Measurements from ENCODE around the gene TMEM217.

TMEM217 gene

DNA sequence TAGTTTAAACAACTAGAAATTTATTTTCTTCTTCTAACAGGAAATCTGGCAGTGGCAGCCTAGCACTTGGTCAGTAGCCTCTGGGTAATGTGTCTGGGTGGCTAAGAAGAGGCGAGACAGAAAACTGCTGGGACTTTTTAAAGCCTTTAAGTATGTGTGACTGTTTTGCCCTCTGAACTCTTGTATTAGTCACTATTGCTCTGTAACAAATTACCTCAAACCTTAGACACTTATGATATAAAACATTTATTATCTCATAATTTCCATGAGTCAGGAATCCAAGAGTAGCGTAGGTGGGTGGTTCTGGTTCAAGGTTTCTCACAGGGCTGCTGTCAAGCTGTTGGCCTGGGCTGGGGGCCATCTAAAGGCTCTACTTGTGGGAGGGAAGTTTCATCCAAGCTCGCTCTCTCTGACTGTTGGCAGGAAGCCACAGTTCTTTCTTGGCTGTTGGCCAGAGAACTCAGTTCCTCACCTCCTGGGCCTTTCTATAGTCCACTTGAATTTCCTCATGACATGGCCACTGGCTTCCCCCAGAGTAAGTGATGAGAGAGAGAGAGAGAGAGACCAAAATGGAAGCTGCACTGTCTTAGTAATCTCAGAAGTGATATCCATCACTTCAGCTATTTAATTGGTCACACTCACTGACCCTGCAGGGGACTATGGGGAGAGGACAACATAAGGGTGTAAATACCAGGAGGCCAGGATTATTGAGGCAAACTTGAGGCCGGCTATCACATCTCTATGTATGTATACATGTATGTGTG is 17.8 kb downstream of the TMEM217 start:
- TF ChIP-seq EZH2 (IDR thresholded peaks at IDR 0.05; ENCODE audit: borderline replicate concordance, low read length): no peak
- TF ChIP-seq, protein P1, sequence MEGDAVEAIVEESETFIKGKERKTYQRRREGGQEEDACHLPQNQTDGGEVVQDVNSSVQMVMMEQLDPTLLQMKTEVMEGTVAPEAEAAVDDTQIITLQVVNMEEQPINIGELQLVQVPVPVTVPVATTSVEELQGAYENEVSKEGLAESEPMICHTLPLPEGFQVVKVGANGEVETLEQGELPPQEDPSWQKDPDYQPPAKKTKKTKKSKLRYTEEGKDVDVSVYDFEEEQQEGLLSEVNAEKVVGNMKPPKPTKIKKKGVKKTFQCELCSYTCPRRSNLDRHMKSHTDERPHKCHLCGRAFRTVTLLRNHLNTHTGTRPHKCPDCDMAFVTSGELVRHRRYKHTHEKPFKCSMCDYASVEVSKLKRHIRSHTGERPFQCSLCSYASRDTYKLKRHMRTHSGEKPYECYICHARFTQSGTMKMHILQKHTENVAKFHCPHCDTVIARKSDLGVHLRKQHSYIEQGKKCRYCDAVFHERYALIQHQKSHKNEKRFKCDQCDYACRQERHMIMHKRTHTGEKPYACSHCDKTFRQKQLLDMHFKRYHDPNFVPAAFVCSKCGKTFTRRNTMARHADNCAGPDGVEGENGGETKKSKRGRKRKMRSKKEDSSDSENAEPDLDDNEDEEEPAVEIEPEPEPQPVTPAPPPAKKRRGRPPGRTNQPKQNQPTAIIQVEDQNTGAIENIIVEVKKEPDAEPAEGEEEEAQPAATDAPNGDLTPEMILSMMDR (IDR thresholded peaks at IDR 0.05; ENCODE audit: low read length): no peak
- Histone ChIP-seq H3K4me2 (ENCODE audit: low read length) (no peak overlapping the region), H3K36me3 (ENCODE audit: insufficient read depth, low read length) (no peaks in the 10 kb centered on the region), H3K9me2 (ENCODE audit: low read depth, low read length) (no peaks in the 10 kb centered on the region), H3K79me2 (ENCODE audit: insufficient read depth, low read length) (no peaks in the 10 kb centered on the region), H3K4me3 (ENCODE audit: low read depth, low read length, poor library complexity, severe bottlenecking) (no peak overlapping the region), H3K9ac (ENCODE audit: low read length) (no peak overlapping the region), H3K27ac (ENCODE audit: low read depth, low read length, poor library complexity, severe bottlenecking) (no peak overlapping the region), H3F3A (ENCODE audit: insufficient read depth, low read length) (no peaks in the 10 kb centered on the region), H2AFZ (ENCODE audit: low read length) (no peak overlapping the region), H3K9me3 (ENCODE audit: low read length) (no peaks in the 10 kb centered on the region), H3K4me1 (ENCODE audit: insufficient read depth, low read length, severe bottlenecking) (peaks cover 12% of the 10 kb centered on the region), H3K27me3 (ENCODE audit: insufficient read depth, low read length) (no peaks in the 10 kb centered on the region), H4K20me1 (ENCODE audit: insufficient read depth, low read length) (no peaks in the 10 kb centered on the region)

DNA sequence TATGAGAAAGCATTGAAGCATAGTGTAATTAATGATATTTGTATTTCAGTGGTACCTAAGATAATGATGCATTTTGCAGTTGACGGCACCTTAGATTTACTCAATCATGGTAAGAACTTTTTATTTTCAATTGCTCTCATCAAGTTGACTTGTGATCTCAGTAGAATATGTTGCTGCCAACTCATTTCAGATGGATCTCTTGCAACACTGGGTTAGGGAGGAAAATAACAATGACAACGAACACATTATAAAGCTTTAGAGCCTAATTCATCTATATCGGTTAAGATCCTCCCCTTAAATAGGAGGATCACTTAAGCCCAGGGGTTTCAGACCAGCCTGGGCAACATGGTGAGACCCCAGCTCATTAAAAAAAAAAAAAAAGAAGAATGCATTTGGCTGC is 18.4 kb downstream of the TMEM217 start:
- H3K9ac ChIP-seq (ENCODE audit: low read length): no peak overlapping the region
- H3K4me2 ChIP-seq (ENCODE audit: low read length): no peak overlapping the region
- H3K27ac ChIP-seq (ENCODE audit: low read depth, low read length, poor library complexity, severe bottlenecking): no peak overlapping the region
- TF ChIP-seq EZH2 (IDR thresholded peaks at IDR 0.05; ENCODE audit: borderline replicate concordance, low read length): no peak
- TF ChIP-seq, protein P1 (IDR thresholded peaks at IDR 0.05; ENCODE audit: low read length): no peak
- H3F3A ChIP-seq (ENCODE audit: insufficient read depth, low read length): no peaks in the 10 kb centered on the region
- H3K9me3 ChIP-seq (ENCODE audit: low read length): no peaks in the 10 kb centered on the region
- peaks cover 12% of the 10 kb centered on the region for H3K4me1 ChIP-seq (ENCODE audit: insufficient read depth, low read length, severe bottlenecking)
- H3K27me3 ChIP-seq (ENCODE audit: insufficient read depth, low read length): no peaks in the 10 kb centered on the region
- H3K4me3 ChIP-seq (ENCODE audit: low read depth, low read length, poor library complexity, severe bottlenecking): no peak overlapping the region
- H3K36me3 ChIP-seq (ENCODE audit: insufficient read depth, low read length): no peaks in the 10 kb centered on the region
- H3K9me2 ChIP-seq (ENCODE audit: low read depth, low read length): no peaks in the 10 kb centered on the region
- no peaks in the 10 kb centered on the region for H4K20me1 ChIP-seq (ENCODE audit: insufficient read depth, low read length)
- H3K79me2 ChIP-seq (ENCODE audit: insufficient read depth, low read length): no peaks in the 10 kb centered on the region
- no peak overlapping the region for H2AFZ ChIP-seq (ENCODE audit: low read length)

DNA sequence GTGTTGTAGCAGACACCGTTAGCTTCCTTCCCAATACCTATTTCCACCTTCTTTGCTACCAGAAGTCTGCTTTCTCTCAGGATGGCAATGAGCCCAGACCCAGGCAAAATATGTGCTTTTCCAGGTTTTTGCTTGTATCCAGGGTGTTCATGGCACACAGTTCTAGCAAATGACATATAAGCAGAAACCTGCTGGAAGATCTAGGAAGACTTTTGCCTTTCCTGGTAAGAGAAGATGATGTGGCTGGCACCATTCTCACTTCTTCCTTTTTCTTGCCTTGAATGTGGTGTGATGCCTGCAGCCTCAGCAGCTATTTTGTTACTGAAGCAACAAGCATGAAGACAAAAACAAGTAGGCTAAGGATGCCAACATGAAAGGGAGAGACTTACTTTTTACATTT is 19.6 kb downstream of the TMEM217 start:
- Histone ChIP-seq H3K4me3 (ENCODE audit: low read depth, low read length, poor library complexity, severe bottlenecking) (no peak overlapping the region), H3K79me2 (ENCODE audit: insufficient read depth, low read length) (no peaks in the 10 kb centered on the region), H4K20me1 (ENCODE audit: insufficient read depth, low read length) (no peaks in the 10 kb centered on the region), H3K27ac (ENCODE audit: low read depth, low read length, poor library complexity, severe bottlenecking) (no peak overlapping the region), H3K36me3 (ENCODE audit: insufficient read depth, low read length) (no peaks in the 10 kb centered on the region), H3K4me2 (ENCODE audit: low read length) (no peak overlapping the region), H3K9me2 (ENCODE audit: low read depth, low read length) (no peaks in the 10 kb centered on the region), H3K27me3 (ENCODE audit: insufficient read depth, low read length) (no peaks in the 10 kb centered on the region), H3K9me3 (ENCODE audit: low read length) (no peaks in the 10 kb centered on the region), H3F3A (ENCODE audit: insufficient read depth, low read length) (no peaks in the 10 kb centered on the region), H3K4me1 (ENCODE audit: insufficient read depth, low read length, severe bottlenecking) (peaks cover 12% of the 10 kb centered on the region), H2AFZ (ENCODE audit: low read length) (no peak overlapping the region), H3K9ac (ENCODE audit: low read length) (no peak overlapping the region)
- TF ChIP-seq, protein P1 (IDR thresholded peaks at IDR 0.05; ENCODE audit: low read length): no peak
- no peak for TF ChIP-seq EZH2 (IDR thresholded peaks at IDR 0.05; ENCODE audit: borderline replicate concordance, low read length)

All from OCI-LY1 (cell line).